Progenitor cell of endocrine pancreas (in vitro differentiated cells): Measurements from ENCODE around the gene TRIM74. TPM values are rescaled to one million over a fixed set of nuclear protein-coding genes. Genes with fewer than 3 reads are reported as not detected.
"Not testable (repeated sequence)": the region's sequence is repeated elsewhere in the genome, so short reads cannot be mapped to it uniquely, and the experiment has no call there.

ENCODE experiments used
- DNase-seq: peaks from one replicate; pipeline ENCODE4 v3.0.0; 2021; ENCODE audit warnings: low spot score; ENCODE audit not compliant: unreplicated experiment
- H3K27ac Mint-ChIP-seq: 2 replicates; pipeline ENCODE4 v1.8.0; 2021; ENCODE audit warnings: mild to moderate bottlenecking, moderate library complexity, mixed read lengths
- H3K27me3 Mint-ChIP-seq: 2 replicates; pipeline ENCODE4 v1.8.0; 2021; ENCODE audit warnings: mixed read lengths
- H3K36me3 Mint-ChIP-seq: 2 replicates; pipeline ENCODE4 v1.8.0; 2022; ENCODE audit warnings: mixed read lengths; ENCODE audit not compliant: insufficient read depth
- H3K4me1 Mint-ChIP-seq: 2 replicates; pipeline ENCODE4 v1.8.0; 2021; ENCODE audit warnings: low read depth, mixed read lengths
- H3K4me3 Mint-ChIP-seq: 2 replicates; pipeline ENCODE4 v1.8.0; 2021; ENCODE audit warnings: low read depth, mild to moderate bottlenecking, moderate library complexity, mixed read lengths
- H3K9me3 Mint-ChIP-seq: 2 replicates; pipeline ENCODE4 v1.8.0; 2021; ENCODE audit warnings: low read depth, mixed read lengths
- long read RNA-seq: library from polyadenylated mRNA; unstranded; transcript quantifications from one replicate; pipeline ENCODE4 v2.0.0, GENCODE V29; 2020
- total RNA-seq: library from RNA; stranded (reverse); gene quantifications from 2 replicates; pipeline ENCODE4 v1.2.1, GENCODE V29; 2021

Gene TRIM74
- 2.1 and 2.4 TPM in 2 replicates for total RNA-seq
- long read RNA-seq = 0 reads

GRCh38 chr7:72968980-72969516, at the start of gene TRIM74:
TSS of gene TRIM74 (minus strand) at chr7:72969466. CDS start at chr7:72966157, 3,309 bp downstream.
- not testable (repeated sequence) for H3K27me3 Mint-ChIP-seq

GRCh38 chr7:73006491-73006890, 37.2 kb upstream of the TRIM74 start:
- H3K9me3 Mint-ChIP-seq, H3K36me3 Mint-ChIP-seq, H3K27ac Mint-ChIP-seq, DNase-seq, H3K4me1 Mint-ChIP-seq, H3K27me3 Mint-ChIP-seq: not testable (repeated sequence)
- H3K4me3 Mint-ChIP-seq = peak overlapping the region; percentile 26

More at GRCh38 chr7:72968980-72969516, at the start of gene TRIM74:
- not testable (repeated sequence) for H3K36me3 Mint-ChIP-seq, H3K4me1 Mint-ChIP-seq, DNase-seq, H3K9me3 Mint-ChIP-seq, H3K4me3 Mint-ChIP-seq, H3K27ac Mint-ChIP-seq

- H3K9me3 Mint-ChIP-seq, H3K4me1 Mint-ChIP-seq, H3K36me3 Mint-ChIP-seq, H3K27me3 Mint-ChIP-seq: not testable (repeated sequence)
- peak overlapping the region; percentile 99 for H3K27ac Mint-ChIP-seq
- peak overlapping the region; percentile 95 for H3K4me3 Mint-ChIP-seq
- DNase-seq = peak; percentile 88
These were observed 36.6 kb upstream of the TRIM74 start for GRCh38 chr7:73005693-73006447.

- not testable (repeated sequence) for H3K4me1 Mint-ChIP-seq, H3K27me3 Mint-ChIP-seq, H3K9me3 Mint-ChIP-seq, H3K36me3 Mint-ChIP-seq
- peak; percentile 66 for DNase-seq
- Mint-ChIP-seq H3K4me3 (peak overlapping the region; percentile 95), H3K27ac (peak overlapping the region; percentile 99)
These were observed 36.1 kb upstream of the TRIM74 start for GRCh38 chr7:73005356-73005692.

- not testable (repeated sequence) for H3K36me3 Mint-ChIP-seq, H3K9me3 Mint-ChIP-seq, H3K4me1 Mint-ChIP-seq, H3K27ac Mint-ChIP-seq, H3K27me3 Mint-ChIP-seq, H3K4me3 Mint-ChIP-seq, DNase-seq
These were observed 28.7 kb upstream of the TRIM74 start for GRCh38 chr7:72997887-72998468.

- H3K4me3 Mint-ChIP-seq, H3K9me3 Mint-ChIP-seq, H3K27ac Mint-ChIP-seq, H3K27me3 Mint-ChIP-seq, H3K36me3 Mint-ChIP-seq, H3K4me1 Mint-ChIP-seq, DNase-seq: not testable (repeated sequence)
These were observed 28.2 kb upstream of the TRIM74 start for GRCh38 chr7:72997447-72997846.

GRCh38 chr7:72995484-72995883, 26.2 kb upstream of the TRIM74 start:
- DNase-seq, H3K9me3 Mint-ChIP-seq, H3K27ac Mint-ChIP-seq: not testable (repeated sequence)

GRCh38 chr7:72990146-72990913, 21.1 kb upstream of the TRIM74 start:
- not testable (repeated sequence) for H3K4me1 Mint-ChIP-seq, H3K9me3 Mint-ChIP-seq, H3K36me3 Mint-ChIP-seq, H3K27ac Mint-ChIP-seq, DNase-seq, H3K27me3 Mint-ChIP-seq, H3K4me3 Mint-ChIP-seq

More at GRCh38 chr7:72995484-72995883, 26.2 kb upstream of the TRIM74 start:
- H3K36me3 Mint-ChIP-seq, H3K4me3 Mint-ChIP-seq, H3K4me1 Mint-ChIP-seq, H3K27me3 Mint-ChIP-seq: not testable (repeated sequence)

- not testable (repeated sequence) for H3K4me1 Mint-ChIP-seq, H3K36me3 Mint-ChIP-seq, H3K27me3 Mint-ChIP-seq, H3K9me3 Mint-ChIP-seq, DNase-seq, H3K27ac Mint-ChIP-seq, H3K4me3 Mint-ChIP-seq
These were observed 12.8 kb upstream of the TRIM74 start for GRCh38 chr7:72982084-72982483.

GRCh38 chr7:72980382-72980781, 11.1 kb upstream of the TRIM74 start:
- H3K27me3 Mint-ChIP-seq, DNase-seq, H3K4me1 Mint-ChIP-seq, H3K9me3 Mint-ChIP-seq, H3K4me3 Mint-ChIP-seq, H3K27ac Mint-ChIP-seq, H3K36me3 Mint-ChIP-seq: not testable (repeated sequence)

- H3K27me3 Mint-ChIP-seq, H3K9me3 Mint-ChIP-seq, H3K4me3 Mint-ChIP-seq, H3K36me3 Mint-ChIP-seq, H3K27ac Mint-ChIP-seq, H3K4me1 Mint-ChIP-seq, DNase-seq: not testable (repeated sequence)
These were observed 7.2 kb upstream of the TRIM74 start for GRCh38 chr7:72976434-72976833.

GRCh38 chr7:72975656-72976286, 6.5 kb upstream of the TRIM74 start:
- not testable (repeated sequence) for H3K36me3 Mint-ChIP-seq, H3K4me3 Mint-ChIP-seq, H3K27ac Mint-ChIP-seq, H3K9me3 Mint-ChIP-seq, H3K27me3 Mint-ChIP-seq, H3K4me1 Mint-ChIP-seq, DNase-seq
